GM21786 (cell line): ENCODE data around the gene SPATA7.
"Not testable (repeated sequence)": the region's sequence is repeated elsewhere in the genome, so short reads cannot be mapped to it uniquely, and the experiment has no call there.

Source experiments
- ATAC-seq: cut with Tn5 transposase; IDR thresholded peaks from one replicate; pipeline ENCODE4 v1.9.1; 2021; ENCODE audit not compliant: unreplicated experiment

SPATA7 gene

GRCh38 chr14:88385212-88386101 is at the start of gene SPATA7:
Gene SPATA7 (plus strand): TSS chr14:88385657. CDS start chr14:88385819, 162 bp downstream.
- peak; percentile 99 for ATAC-seq

DNA sequence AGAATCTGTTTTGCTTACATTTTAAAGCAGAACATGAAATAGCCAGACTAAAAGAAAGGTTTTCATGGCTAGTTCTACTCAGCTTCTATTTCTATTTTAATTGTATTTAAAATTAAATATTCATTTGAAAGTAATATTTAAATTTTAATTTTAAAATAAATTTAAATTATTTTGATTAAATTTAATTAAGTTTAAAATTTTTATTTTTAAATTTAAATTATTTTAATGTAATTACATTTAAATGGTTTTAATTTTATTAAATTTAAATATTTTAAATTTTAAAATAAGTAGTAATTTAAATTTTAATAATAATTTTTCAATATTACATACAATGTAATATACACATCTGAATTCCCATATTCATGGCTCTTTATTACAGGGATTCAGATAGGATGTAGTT is 45.1 kb upstream of the SPATA7 start:
- no peak for ATAC-seq

DNA sequence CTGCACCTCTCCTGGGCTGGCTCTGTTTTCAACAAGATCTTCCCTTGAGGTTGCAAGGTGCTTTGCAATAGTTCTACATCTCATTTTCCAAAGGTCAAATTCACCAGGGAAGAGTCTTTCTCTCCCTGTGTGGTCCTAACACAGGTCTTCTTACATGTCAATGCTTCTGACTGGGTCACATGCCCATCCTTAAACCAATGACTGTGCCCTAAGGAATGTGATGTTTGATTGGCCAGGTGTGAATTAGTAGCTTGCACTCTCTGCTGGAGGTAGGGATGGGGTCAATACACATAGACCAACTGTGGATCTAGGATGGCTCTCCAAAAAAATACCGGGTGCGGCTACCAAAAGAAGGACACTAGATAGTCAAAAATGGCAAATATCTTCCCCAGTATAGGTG is 42.5 kb upstream of the SPATA7 start:
- ATAC-seq, result no peak

GRCh38 chr14:88346048-88346639 is 39.3 kb upstream of the SPATA7 start:
- no peak for ATAC-seq

DNA sequence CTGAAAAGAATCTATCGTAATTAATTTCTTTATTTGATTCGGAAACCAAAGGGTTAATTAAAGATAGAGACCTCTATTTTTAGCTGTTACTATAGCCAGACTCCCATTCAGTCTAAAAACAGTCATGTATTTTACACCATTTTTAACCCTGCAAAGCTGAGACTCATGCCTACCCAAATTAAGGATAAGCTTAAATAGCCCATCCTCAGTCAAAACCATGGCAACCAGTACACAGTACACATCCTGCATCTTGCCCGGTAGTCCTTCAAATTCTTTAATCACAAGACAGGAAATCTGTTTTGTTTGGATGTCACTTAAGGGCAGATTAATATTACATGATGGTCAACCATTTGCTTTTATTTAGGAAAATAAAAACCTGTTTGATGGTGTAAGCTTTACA is 36.9 kb upstream of the SPATA7 start:
- no peak for ATAC-seq

DNA sequence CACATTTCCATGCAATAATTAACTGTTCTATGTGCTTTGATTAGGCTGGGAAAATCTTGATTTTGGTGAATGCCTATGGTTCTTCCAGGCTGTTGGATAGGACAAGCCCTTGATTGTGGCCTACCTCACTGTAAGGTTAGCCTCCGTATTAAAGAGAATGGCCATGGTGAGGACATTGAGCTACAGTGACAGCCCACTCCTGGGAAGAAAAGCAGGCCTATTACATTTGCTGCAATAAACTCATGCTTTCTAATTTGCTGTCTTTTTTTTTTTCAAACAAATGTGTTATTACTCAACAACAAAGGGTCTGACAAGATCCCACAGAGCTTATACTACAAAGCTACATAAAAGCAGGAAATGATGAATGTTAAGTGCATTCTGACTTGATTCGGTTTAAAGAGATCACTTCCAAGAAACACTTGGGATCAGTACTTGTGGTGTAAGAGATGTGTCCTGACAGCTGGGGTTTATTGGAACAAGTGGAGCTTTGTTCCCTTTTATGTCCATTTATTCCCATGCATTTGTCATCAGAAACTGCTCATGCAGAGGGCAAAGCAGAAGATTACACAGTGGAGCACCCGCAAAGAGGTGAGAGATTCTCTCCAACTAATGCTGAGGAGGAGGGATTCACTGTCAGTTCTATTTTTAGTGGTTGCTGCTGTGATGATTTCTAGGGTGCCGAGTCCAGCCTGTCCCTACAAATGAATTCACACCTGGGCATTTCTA is 33.3 kb upstream of the SPATA7 start:
- ATAC-seq, result no peak

GRCh38 chr14:88352698-88353097 is 32.8 kb upstream of the SPATA7 start:
- no peak for ATAC-seq

- ATAC-seq, result no peak
These were observed 31.1 kb upstream of the SPATA7 start for GRCh38 chr14:88354358-88354757.

DNA sequence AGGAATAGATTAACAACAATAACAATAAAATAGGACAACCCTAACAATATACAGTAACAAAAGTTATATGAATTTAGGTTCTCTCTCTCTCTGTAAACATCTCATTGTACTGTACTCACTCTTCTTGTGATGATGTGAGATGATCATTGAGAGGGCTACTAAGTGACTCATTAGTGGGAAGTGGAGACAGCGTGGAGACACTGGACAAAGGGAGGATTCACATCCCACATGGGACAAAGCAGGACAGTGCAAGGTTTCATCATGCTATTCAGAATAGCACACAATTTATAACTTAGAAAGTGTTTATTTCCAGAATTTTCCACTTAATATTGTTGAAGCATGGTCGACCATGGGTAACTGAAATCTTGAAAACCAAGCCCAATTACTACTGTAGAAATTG is 26.0 kb upstream of the SPATA7 start:
- no peak for ATAC-seq

DNA sequence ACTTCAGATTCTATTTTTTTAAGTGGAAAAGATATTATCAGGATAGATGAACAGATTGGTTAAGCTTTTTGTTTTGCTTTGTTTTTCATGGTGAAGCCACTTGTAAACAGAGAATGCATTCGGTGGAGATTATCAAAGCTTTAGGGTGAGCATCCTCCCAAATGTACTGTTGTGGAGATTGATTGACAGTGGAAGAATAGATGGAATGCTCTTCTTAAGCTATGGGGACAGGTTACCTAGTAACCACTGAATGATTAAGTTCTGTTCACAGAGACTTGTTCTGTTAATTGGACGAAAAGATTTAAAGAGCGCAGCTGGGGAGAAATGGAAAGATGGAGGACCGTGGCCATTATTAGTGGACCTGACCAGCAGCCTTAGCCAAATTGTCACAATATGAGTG is 21.8 kb upstream of the SPATA7 start:
- ATAC-seq, result no peak

DNA sequence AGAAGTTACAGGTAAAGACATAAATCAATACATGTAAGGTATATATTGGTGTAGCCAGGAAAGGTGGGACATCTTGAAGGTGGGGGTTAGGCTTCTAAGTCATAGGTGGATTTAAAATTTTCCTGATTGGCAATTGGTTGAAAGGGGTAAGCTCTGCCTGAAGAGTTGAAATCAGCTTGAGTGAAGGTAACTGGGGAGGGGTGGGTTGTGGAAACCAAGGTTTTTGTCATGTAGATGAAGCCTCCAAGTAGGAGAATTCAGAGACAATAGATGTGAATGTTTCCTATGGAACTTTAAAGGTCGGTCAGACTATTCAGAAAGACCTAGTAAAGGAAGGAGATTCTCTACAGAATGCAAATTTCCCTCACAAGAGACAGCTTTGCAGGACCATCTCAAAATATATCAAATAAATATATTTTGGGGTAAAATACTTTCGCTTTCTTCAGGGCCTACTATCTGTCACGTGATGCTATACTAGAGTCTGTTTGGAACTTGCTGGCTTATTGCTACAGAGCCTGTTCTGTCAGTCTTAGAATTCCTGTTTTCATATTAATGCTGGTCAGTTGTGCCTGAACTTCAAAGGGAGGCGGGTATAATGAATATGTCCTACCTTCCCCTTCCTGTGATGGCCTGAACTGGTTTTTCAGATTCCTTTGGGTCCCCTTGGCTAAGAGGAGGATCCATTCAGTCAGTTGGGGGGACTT is 20.6 kb upstream of the SPATA7 start:
- no peak for ATAC-seq

GRCh38 chr14:88369496-88369895 is 16.0 kb upstream of the SPATA7 start:
- no peak for ATAC-seq

DNA sequence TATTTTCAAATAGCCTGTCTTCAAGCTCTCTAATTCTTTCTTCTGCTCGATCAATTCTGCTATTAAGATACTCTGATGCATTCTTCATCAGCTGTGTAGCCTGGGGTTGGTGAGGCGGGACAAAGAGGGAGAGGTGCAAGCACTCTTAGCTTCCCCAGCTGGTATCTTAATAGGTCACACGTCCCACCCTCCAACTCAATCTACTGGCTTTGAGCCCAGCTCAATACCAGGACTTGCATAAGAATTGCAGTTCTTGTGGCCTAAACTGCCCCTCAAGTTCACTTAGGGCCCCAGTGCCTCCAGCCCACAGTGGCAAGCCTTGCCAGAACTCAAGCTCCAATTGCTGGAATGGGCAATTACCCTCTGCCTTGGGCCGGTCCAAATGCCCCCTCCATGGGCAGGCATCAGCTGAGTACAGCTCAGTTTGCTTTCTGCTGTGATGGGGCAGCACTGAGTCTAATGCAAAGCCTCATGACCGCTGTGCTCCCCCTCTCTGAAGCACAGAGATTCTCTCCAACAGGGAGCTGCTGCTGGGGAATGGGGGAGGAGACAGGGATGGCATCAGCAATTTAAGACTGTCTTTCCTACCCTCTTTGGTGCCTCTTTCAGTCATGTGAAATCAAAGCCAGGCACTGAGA is 5.6 kb upstream of the SPATA7 start:
- ATAC-seq, result no peak

GRCh38 chr14:88380405-88380804 is 5.1 kb upstream of the SPATA7 start:
- ATAC-seq, result no peak

DNA sequence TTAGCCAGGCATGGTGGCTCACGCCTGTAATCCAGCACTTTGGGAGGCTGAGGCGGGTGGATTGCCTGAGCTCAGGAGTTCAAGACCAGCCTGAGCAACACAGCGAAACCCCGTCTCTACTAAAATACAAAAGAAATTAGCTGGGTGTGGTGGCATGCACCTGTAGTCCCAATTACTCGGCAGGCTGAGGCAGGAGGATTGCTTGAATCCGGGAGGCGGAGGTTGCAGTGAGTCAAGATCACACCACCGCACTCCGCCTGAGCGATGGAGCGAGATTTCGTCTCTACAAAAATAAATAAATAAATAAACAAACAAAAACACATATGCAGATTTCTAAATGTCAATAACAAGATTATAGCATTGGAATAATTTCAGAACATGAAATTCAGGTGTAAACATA is 3.8 kb upstream of the SPATA7 start:
- ATAC-seq, result not testable (repeated sequence)

DNA sequence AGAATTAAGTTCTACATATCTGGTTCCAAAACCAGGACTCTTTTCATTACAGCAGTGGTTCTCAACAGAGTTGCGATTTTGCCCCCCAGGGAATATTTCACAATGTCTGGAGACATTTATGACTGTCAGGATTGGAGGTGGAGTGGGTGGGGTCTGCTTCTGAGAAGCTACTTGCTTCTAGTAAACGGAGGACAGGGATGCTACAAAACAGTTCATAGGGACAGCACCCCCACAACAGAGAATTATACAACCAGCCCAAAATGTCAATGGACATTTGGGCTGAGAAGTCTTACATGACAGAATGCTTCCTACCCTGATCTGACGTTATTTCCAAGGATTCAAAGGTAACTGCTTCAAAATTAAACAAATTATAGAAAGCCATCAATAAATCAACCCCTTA is 739 bp upstream of the SPATA7 start:
- ATAC-seq, result no peak

GRCh38 chr14:88386256-88386794 is 868 bp downstream of the SPATA7 start:
- no peak for ATAC-seq

DNA sequence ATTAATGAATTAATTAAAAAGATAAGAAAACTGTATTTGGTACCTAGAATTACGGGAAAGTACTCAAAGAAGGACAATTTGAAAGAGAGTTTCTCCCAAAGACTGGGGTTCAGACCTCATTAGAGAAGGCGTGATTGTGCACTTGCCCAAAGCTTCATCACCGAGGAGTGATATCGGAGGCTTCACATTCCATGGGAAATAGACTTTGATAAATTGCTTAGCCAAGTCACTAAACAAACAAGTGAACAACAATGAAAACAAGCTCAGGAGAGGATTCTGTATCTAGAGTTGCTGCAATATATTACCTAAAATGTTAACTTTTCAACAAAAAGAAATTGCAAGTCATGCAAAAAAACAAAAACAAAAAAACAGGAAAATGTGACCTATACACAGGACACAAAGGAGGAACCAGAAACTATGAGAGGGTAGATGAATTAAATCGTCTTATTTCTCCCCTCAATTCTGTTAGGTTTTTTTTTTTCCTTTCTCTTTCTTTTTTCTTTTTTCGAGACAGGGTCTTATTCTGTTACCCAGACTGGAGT is 3.4 kb downstream of the SPATA7 start:
- ATAC-seq, result no peak

- ATAC-seq, result no peak
These were observed 7.2 kb downstream of the SPATA7 start for GRCh38 chr14:88392609-88393008.

GRCh38 chr14:88411039-88411438 is 25.6 kb downstream of the SPATA7 start:
- ATAC-seq, result no peak
